K562 (cell line): Measurements from ENCODE around the gene CPTP. TPM values are rescaled to one million over a fixed set of nuclear protein-coding genes. Genes with fewer than 3 reads are reported as not detected.

ENCODE experiments used
- ATAC-seq: fragments of 200-7000 bp; cut with Tn5 transposase; 3 replicates; pipeline ENCODE4 v1.9.1; 2020; ENCODE audit warnings: moderate library complexity
- BruUV-seq: library from RNA; stranded (reverse); fragments of 400-500 nt; replicated peaks from 2 replicates; lab custom pipeline; 2021; lab: Mats Ljungman, UMichigan
- CTCF ChIA-PET: fragments of 300-600 bp; formaldehyde crosslinking; extraction: SDS; loops from one replicate; lab custom pipeline; 2021; ENCODE audit warnings: low intra/inter-chr PET ratio; lab: Yijun Ruan, JAX
- POLR2A ChIA-PET: fragments of 300-600, 350-650 bp; sonication (Branson Sonifier 250); formaldehyde crosslinking; extraction: SDS; loops from one replicate; lab custom pipeline; 2021; ENCODE audit warnings: antibody characterized with exemption, inconsistent platforms; lab: Yijun Ruan, JAX
- DNase-seq, 4 experiments: peaks; one replicate each; pipeline versions ENCODE4 v3.0.0 to v3.0.0-alpha.2; 2011 to 2018; ENCODE audit warnings: low spot score in 3 of 4, mixed read lengths in 3 of 4; ENCODE audit errors: extremely low read depth in 1 of 4
- FAIRE-seq: peaks from 2 replicates; lab custom pipeline; 2011; peaks lifted over from hg19 to GRCh38; lab: Jason Lieb, UNC
- H2AFZ ChIP-seq: 2 replicates; pipeline ENCODE4 v1.6.0; 2011; ENCODE audit warnings: low read depth, low read length, control low read depth, inconsistent platforms
- H3K27ac ChIP-seq: fragments of 200-600 bp; 3 replicates; pipeline ENCODE4 v1.8.0; 2011; ENCODE audit warnings: low read depth, mild to moderate bottlenecking, control low read depth, inconsistent platforms, low read length, moderate library complexity, mixed read lengths; ENCODE audit errors: extremely low read depth
- H3K27me3 ChIP-seq, 2 experiments: fragments of 300-600 bp in 1 of 2; 2 replicates in 1 of 2; 3 replicates in 1 of 2; pipeline versions ENCODE4 v1.6.0 to v1.8.0; 2011; ENCODE audit warnings: inconsistent platforms in 2 of 2, low read length in 2 of 2, mild to moderate bottlenecking in 1 of 2, mixed read lengths in 1 of 2, moderate library complexity in 1 of 2; ENCODE audit not compliant: control insufficient read depth in 2 of 2, insufficient read depth in 2 of 2
- H3K36me3 ChIP-seq: fragments of 300-600 bp; 3 replicates; pipeline ENCODE4 v1.8.0; 2011; ENCODE audit warnings: mild to moderate bottlenecking, low read length, inconsistent platforms; ENCODE audit not compliant: control insufficient read depth, insufficient read depth
- H3K4me1 ChIP-seq, 2 experiments: fragments of 200-600 bp in 1 of 2; replicated peaks in 1 of 2; 2 replicates in 1 of 2; 3 replicates in 1 of 2; pipeline versions ENCODE4 v1.5.1 to v1.8.0; 2011; ENCODE audit warnings: inconsistent platforms in 2 of 2, low read length in 2 of 2, mild to moderate bottlenecking in 1 of 2, mixed read lengths in 1 of 2, moderate library complexity in 1 of 2; ENCODE audit not compliant: control insufficient read depth in 2 of 2, insufficient read depth in 2 of 2
- H3K4me2 ChIP-seq: 2 replicates; pipeline ENCODE4 v1.6.1; 2011; ENCODE audit warnings: low read length, control low read depth, inconsistent platforms, mixed read lengths; ENCODE audit not compliant: insufficient read depth
- H3K4me3 ChIP-seq: fragments of 200-600 bp; sonication (generic), shearing (Covaris generic); 2 replicates; pipeline ENCODE4 v1.5.1; 2016; ENCODE audit warnings: control low read depth, inconsistent platforms
- H3K79me2 ChIP-seq: fragments of 200-600 bp; 3 replicates; pipeline ENCODE4 v1.8.0; 2011; ENCODE audit warnings: low read length, inconsistent platforms; ENCODE audit not compliant: control insufficient read depth, insufficient read depth
- H3K9ac ChIP-seq, 2 experiments: 2 replicates each; pipeline versions ENCODE4 v1.6.0 to v1.6.1; 2011; ENCODE audit warnings: low read depth in 2 of 2, low read length in 2 of 2, control low read depth in 1 of 2, inconsistent platforms in 1 of 2, mild to moderate bottlenecking in 1 of 2, mixed read lengths in 1 of 2; ENCODE audit not compliant: insufficient read depth in 1 of 2
- H3K9me1 ChIP-seq: one replicate; pipeline ENCODE4 v1.6.0; 2011; ENCODE audit warnings: inconsistent platforms, mild to moderate bottlenecking, low read length, moderate library complexity; ENCODE audit not compliant: control insufficient read depth, insufficient read depth
- H3K9me3 ChIP-seq: replicated peaks from 2 replicates; pipeline ENCODE4 v1.5.1; 2011; ENCODE audit warnings: low read depth, low read length, inconsistent platforms; ENCODE audit not compliant: control insufficient read depth, insufficient read depth
- H4K20me1 ChIP-seq: replicated peaks from 2 replicates; pipeline ENCODE4 v1.6.1; 2011; ENCODE audit warnings: low read length, inconsistent platforms, mixed read lengths; ENCODE audit not compliant: control insufficient read depth, insufficient read depth
- GABPA ChIP-seq: fragments of 200-800 bp; sonication (Bioruptor generic); conservative IDR thresholded peaks from 2 replicates; pipeline ENCODE4 v1.6.1; 2016; ENCODE audit warnings: low read depth, missing genetic modification characterization, missing compliant biosample characterization
- MBD1 ChIP-seq: fragments of 250-450 bp; sonication (Bioruptor Pico); IDR thresholded peaks from 2 replicates; pipeline ENCODE4 v1.8.0; 2022; ENCODE audit warnings: inconsistent platforms
- NCOR1 ChIP-seq: fragments of 450-650 bp; IDR thresholded peaks from 2 replicates; pipeline ENCODE4 v1.6.1; 2016; ENCODE audit warnings: mild to moderate bottlenecking, moderate library complexity
- NFE2L1 ChIP-seq: fragments of 450-650 bp; IDR thresholded peaks from 2 replicates; pipeline ENCODE4 v1.6.1; 2016; ENCODE audit warnings: missing genetic modification characterization, low read depth, mild to moderate bottlenecking, missing compliant biosample characterization, moderate library complexity, borderline replicate concordance
- NUFIP1 ChIP-seq: fragments of 450-650 bp; IDR thresholded peaks from 2 replicates; pipeline ENCODE4 v1.6.1; 2018; ENCODE audit not compliant: partially characterized antibody
- TOE1 ChIP-seq, 2 experiments: fragments of 450-650 bp in 1 of 2; sonication (generic) in 1 of 2; formaldehyde crosslinking in 1 of 2; IDR thresholded peaks; 2 replicates each; pipeline versions ENCODE4 v1.7.1 to v1.8.0; 2016 to 2022; ENCODE audit warnings: borderline replicate concordance in 2 of 2, mild to moderate bottlenecking in 2 of 2, antibody characterized with exemption in 1 of 2, inconsistent platforms in 1 of 2, low read depth in 1 of 2, missing genetic modification reagents in 1 of 2, moderate library complexity in 1 of 2
- ZBTB40 ChIP-seq, 2 experiments: fragments of 450-650 bp in 1 of 2; sonication (generic) in 1 of 2; formaldehyde crosslinking in 1 of 2; IDR thresholded peaks; 2 replicates each; pipeline versions ENCODE4 v1.7.1 to v1.9.0; 2016 to 2022; ENCODE audit warnings: inconsistent platforms in 1 of 2, mild to moderate bottlenecking in 1 of 2, missing genetic modification reagents in 1 of 2
- ZBTB43 ChIP-seq: sonication (generic); formaldehyde crosslinking; IDR thresholded peaks from 2 replicates; pipeline ENCODE4 v1.8.0; 2023; ENCODE audit warnings: mild to moderate bottlenecking, missing genetic modification reagents
- ZNF124 ChIP-seq: sonication (generic); formaldehyde crosslinking; IDR thresholded peaks from 2 replicates; pipeline ENCODE4 v1.8.1; 2022; ENCODE audit warnings: missing genetic modification reagents
- WGBS: fragments of 100-300 bp; shearing (Covaris generic); methylation state at CpG from one replicate; pipeline ENCODE4 v1.1.6; 2016; ENCODE audit warnings: low coverage, mixed read lengths; ENCODE audit not compliant: insufficient coverage; ENCODE audit errors: missing lambda C conversion rate; 5-methylcytosine and 5-hydroxymethylcytosine counted together
- in situ Hi-C: fragments of 300-500 bp; cut with MboI; formaldehyde crosslinking; loops from 4 replicates; pipeline ENCODE4 v1.15.0; 2018; ENCODE audit warnings: inconsistent platforms, mixed read lengths
- intact Hi-C: fragments of 100-400 bp; cut with micrococcal nuclease; formaldehyde crosslinking; loops from 2 replicates; pipeline ENCODE4 v1.14.2; 2022
- polyA plus RNA-seq, 8 experiments: library from polyadenylated mRNA; depleted of rRNA in 4 of 8; stranded (reverse) in 5 of 8; unstranded in 3 of 8; fragments of >200 nt; fragmentation: Nextera tagmentation in 2 of 8; fragmentation: Illumina TruSeq in 1 of 8; extraction: Ambion mirVana in 2 of 8; extraction: Trizol in 1 of 8; gene quantifications; 2 replicates each; pipeline versions ENCODE4 v1.2.1 to v1.2.3, GENCODE V29; 2011 to 2014; ENCODE audit warnings: inconsistent platforms in 1 of 8, missing spikeins in 1 of 8
- total RNA-seq, 7 experiments: library from RNA; depleted of rRNA in 6 of 7; stranded (reverse); fragments of >200 nt in 6 of 7; fragmentation: Illumina TruSeq in 2 of 7; extraction: Trizol in 2 of 7; gene quantifications; 2 replicates each; pipeline versions ENCODE4 v1.2.1 to v1.2.3, GENCODE V29; 2011 to 2021; ENCODE audit warnings: low replicate concordance in 1 of 7

Gene CPTP
- total and polyA plus RNA-seq, 9 of the 15 experiments (the other 6 are each of a cell fraction or from before 2014, with no cell fraction given) = 0.11 to 25.8 (median 3.5) TPM

- BruUV-seq = TSS peak; percentile 47
- ATAC-seq (no peak), DNase-seq (no peak), FAIRE-seq (no peak)
- H3K9me1 ChIP-seq = peaks cover 7% of the 10 kb centered on the region
- no peak overlapping the region for H3K9ac ChIP-seq
- H2AFZ ChIP-seq = no peak overlapping the region
- peaks cover 16% of the 10 kb centered on the region for H3K36me3 ChIP-seq
- H3K27ac ChIP-seq = no peak overlapping the region
- H3K27me3 ChIP-seq = no peaks in the 10 kb centered on the region
- in situ Hi-C loops (no loop called here), intact Hi-C loops (no loop called here)
- CTCF ChIA-PET = no interaction called here
- H3K79me2 ChIP-seq = peaks cover 35% of the 10 kb centered on the region
- H3K4me1 ChIP-seq = peaks cover 15 to 48% of the 10 kb centered on the region in 2 experiments; a peak in 4 of 5 replicates
- H3K9me3 ChIP-seq = no peaks in the 10 kb centered on the region
- H3K4me3 ChIP-seq = no peak overlapping the region
- H4K20me1 ChIP-seq = peaks cover 18% of the 10 kb centered on the region
- 39% methylated on average over 9 of the region's 9 CpGs for WGBS
- no peak overlapping the region for H3K4me2 ChIP-seq
- POLR2A ChIA-PET = interaction anchor here (2.0 kb wide), 1 partner anchor 10 kb away, joined by 6 read pairs; no protein-coding TSS in a partner anchor
- TF ChIP-seq NCOR1 (no peak), ZBTB43 (CRISPR knock-in tag) (no peak), MBD1 (CRISPR knock-in tag) (no peak), GABPA (tag) (no peak), NFE2L1 (tag) (no peak), ZNF124 (CRISPR knock-in tag) (no peak), NUFIP1 (no peak), TOE1 (IDR thresholded peaks at IDR 0.05; ENCODE audit: borderline replicate concordance) (no peak), TOE1 (CRISPR knock-in tag; IDR thresholded peaks at IDR 0.05; ENCODE audit: borderline replicate concordance, low read depth) (no peak), ZBTB40 (IDR thresholded peaks at IDR 0.05) (no peak), ZBTB40 (CRISPR knock-in tag; IDR thresholded peaks at IDR 0.05) (no peak)
- TF ChIP-seq, all 486 proteins: peak for 0
Observed at GRCh38 chr1:1275836-1276235, 48.8 kb upstream of the CPTP start.
